GM18858 (cell line): ENCODE results near the gene CCL15.
"Not testable (repeated sequence)": the region's sequence is repeated elsewhere in the genome, so short reads cannot be mapped to it uniquely, and the experiment has no call there.

Source experiments
- ATAC-seq: cut with Tn5 transposase; IDR thresholded peaks from one replicate; pipeline ENCODE4 v1.9.1; 2021; ENCODE audit not compliant: unreplicated experiment

Gene CCL15

DNA sequence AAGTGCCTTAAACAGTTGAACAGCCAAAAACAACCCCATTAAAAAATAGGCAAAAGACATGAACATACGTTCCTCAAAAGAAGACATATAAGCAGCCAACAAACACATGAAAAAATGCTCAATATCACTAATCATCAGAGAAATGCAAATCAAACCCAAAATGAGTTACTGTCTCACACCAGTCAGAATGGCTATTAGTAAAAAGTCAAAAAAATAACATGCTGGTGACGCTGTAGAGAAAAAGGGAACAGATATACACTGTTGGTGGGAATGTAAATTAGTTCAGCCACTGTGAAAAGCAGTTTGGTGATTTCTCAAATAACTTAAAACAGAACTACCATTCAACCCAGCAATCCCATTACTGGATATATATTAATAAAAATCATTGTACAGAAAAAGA lies 6.0 kb downstream of the CCL15 start:
- ATAC-seq: not testable (repeated sequence)

GRCh38 chr17:35991075-35991474 lies 10.3 kb downstream of the CCL15 start:
- no peak for ATAC-seq

DNA sequence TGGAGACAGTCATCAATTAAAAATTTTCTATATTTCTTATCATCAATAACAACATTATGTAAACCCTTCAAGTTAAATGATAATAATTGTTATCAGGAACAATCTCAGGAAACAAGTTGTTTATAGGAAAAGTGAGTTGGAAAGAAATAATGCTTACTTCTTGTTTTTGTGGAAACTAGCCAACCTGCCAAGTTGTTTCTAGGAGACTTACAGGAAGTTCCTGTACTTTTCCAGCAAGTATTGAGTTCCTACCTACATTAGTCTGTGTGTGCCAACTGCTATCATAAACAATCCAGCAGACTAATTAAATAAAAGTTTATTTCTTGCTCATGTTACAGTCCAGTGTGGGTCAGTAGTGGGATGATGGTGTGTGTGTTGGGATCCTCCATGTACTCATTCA lies 13.2 kb downstream of the CCL15 start:
- no peak for ATAC-seq

DNA sequence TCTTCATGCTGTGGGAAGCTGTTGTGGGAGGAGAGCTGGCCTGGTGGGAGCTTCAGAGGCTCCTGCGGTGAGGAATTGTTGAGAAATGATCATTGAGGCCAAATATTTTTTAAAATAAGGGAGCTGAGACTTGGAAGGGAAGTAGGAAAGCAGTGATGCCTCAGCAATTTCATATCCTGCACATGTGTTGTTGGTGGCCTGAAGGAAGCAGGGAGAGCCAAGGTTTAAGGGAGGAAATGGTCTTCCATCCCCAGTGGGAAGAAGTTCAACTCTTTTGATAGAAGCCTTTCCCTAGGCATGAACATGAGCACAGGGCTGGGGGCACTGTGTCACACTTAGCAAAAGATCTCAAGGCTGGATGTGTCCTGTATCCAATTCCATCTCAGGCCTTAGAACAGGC lies 14.7 kb downstream of the CCL15 start, which contains the start of gene CCL14:
CCL14 (minus strand) TSS at position 87 of the 400 bp plus-strand sequence; CDS start at position 7, 80 bp downstream.
- no peak for ATAC-seq

- no peak for ATAC-seq
These were observed 17.2 kb downstream of the CCL15 start for GRCh38 chr17:35984140-35984539.

DNA sequence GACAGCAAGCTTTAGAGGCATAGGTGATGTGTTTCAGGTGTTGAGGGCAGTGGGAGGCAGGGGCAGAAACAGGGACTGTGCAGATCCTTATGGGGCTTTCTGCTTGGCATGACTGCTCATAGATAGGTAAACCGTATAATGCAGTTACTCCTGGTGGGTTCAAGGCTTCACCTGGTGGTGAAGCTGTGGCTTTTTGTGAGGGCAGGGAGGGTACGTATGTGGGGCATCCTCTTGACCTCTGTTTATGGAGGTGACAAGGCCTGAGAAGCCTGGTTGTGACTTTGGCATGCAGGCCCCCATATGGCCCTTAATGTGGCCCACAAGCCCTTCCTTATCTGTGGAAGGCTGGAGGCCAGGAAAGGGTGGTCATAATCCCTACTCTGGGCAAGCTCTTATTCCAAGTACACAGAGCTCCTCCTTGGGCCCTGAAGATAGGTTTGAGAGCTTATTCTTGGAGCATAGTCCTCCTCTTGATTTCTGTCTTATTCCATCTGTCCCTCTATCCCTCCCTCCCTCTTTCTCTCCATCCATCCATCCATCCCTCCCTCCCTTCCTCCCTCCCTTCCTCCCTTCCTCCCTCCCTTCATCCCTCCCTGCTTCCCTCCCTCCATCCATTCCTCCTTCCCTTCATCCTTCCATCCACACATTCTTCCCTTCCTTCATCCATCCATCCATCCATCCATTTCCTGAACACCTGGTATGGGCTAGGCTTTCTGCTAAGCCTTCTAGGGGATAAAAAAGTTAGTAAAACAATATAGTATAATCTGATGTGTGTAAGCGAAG lies 18.8 kb downstream of the CCL15 start:
- no peak for ATAC-seq

DNA sequence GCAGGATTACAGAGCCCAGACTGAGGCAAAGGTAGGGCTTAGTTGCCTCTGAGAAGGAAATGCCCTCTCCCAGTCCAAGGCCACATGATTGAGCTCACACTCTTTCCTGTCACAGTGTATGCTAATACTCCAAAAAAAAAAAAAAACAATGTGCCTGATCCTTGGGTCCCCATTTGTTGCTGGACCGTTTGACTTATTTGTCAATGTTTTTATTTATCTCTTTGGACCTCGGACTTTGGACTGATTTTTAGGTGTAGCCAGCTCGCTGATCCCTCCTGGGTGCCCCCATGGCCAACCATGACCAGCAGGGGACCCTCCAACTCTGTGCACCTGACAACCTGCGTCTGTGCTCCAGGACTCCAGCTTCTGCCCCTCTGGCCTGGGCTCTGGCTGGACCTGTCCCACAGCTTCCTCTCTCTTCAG lies 19.4 kb downstream of the CCL15 start:
- no peak for ATAC-seq

DNA sequence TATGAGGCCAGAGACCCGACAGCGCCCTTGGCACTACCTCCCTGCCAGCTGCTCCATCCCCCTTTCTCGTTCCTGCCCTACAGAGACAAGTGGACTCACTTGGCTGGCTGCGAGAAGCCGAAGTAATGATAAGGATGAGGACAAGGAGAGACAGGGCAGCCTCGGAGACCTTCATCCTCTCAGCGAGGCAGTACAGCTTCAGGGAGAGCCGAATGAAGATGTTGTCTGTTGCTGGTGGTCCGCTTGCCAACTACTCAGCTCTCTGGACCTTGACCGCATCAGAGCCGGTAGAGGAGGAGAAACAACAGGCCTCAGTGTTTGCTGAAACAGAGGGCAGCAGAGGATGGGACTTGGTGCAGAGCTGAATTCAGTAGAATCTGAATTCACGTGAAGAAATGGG lies 20.1 kb downstream of the CCL15 start, which contains the start of gene CCL16:
CCL16 (minus strand) TSS at position 252 of the 400 bp plus-strand sequence; CDS start at position 175, 77 bp downstream.
- ATAC-seq: no peak

- ATAC-seq: no peak
These were observed 23.0 kb downstream of the CCL15 start for GRCh38 chr17:35978346-35978745.

GRCh38 chr17:35977509-35977908 lies 23.8 kb downstream of the CCL15 start:
- no peak for ATAC-seq

DNA sequence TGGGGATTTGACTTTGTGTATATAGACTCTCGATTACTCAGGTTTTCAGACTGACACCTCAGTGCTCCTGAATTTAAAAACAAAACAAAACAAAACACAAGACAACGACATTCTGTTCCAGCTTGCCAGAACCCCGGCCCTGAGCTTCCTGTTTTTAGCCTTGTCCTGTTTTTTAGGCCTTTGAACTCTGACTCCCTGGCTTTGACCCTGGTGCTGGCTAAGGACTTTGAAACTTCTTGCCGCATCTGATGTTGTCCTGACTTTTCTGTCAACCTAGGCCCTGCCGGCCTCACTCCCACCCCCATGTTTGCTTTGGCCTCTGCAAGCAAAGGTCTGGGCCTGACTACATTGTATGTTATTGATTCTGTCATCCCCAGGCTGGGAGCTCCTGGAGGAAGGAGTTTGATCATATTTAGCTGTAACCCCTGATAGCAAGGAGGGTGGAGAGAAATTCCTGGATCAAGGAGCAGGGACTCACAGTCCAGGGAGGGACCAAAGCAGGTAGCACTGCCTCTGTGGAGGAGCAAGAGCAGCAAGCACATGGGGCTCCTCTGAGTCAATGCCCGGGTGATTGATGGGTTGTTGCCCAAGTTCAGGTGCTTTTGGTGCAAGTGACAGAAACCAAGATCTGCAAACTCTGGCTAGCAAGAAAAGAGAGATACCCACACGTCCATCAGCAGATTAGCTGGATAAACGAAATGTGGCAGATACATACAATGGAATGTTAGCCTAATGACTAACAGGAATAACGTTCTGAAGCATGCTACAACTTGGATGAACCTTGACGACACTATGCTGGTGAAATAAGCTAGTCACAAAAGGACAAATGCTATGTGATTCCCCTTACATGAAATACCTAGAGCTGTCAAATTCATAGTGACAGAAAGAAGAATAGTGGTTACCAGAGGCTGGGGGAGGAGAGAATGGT lies 27.8 kb downstream of the CCL15 start:
- no peak for ATAC-seq

- no peak for ATAC-seq
These were observed 28.4 kb downstream of the CCL15 start for GRCh38 chr17:35972945-35973332.

GRCh38 chr17:35972535-35972934 lies 28.8 kb downstream of the CCL15 start:
- no peak for ATAC-seq

DNA sequence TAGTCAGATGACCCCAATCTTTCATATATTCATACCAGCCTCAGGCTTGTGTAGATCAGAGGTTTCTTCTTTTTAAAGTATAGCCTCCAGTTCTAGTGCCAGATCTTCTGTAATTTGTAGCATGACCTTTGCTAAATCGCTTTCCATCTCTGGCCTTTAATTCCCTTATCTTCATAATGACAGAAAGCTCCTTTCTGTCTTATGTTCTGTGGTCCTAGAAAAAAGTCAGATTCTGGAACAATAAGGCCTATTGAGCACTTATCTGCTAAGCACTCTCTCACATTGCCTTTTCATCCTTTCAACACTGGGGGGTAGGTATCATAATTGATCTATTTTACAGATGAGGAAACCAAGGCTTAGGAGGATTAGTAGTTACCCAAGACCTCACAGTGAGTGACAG lies 29.3 kb downstream of the CCL15 start:
- ATAC-seq: no peak

DNA sequence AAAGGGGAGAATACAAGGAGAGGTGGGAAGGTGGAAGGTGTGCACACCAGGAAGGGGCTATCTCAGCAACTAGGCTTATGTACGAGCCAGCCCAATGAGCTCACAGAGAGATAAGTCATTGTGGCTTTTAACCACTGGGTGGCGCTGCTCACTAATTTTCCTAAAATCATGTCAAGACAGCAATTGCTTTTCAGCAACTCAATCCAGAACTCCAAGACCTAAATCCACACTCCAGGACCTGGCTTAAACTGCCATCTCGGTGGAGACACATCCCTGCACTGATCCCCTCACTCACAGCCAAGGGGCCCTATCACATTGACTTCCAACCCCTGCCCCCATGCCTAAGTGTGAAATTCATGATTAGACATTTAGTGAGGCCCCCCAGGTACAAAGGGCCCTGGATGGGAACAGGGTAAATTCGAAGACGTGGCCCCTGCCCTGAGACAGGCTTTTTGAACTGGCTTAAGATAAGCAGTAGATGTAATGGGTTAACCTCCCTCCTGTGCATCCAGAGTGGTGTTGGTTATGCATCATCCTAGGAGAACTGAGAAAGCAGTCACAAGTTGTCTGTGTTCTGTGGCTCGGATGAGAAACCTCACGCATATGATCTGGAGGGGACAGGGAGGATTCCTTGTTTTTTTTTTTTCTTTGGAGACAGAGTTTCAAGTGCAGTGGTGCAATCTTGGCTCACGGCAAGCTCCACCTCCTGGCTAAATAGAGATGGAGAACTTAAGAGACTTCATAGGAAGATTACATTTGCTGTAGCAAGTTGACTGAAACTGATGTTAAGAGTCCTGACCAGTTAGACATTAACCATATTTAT lies 31.6 kb downstream of the CCL15 start:
- no peak for ATAC-seq

DNA sequence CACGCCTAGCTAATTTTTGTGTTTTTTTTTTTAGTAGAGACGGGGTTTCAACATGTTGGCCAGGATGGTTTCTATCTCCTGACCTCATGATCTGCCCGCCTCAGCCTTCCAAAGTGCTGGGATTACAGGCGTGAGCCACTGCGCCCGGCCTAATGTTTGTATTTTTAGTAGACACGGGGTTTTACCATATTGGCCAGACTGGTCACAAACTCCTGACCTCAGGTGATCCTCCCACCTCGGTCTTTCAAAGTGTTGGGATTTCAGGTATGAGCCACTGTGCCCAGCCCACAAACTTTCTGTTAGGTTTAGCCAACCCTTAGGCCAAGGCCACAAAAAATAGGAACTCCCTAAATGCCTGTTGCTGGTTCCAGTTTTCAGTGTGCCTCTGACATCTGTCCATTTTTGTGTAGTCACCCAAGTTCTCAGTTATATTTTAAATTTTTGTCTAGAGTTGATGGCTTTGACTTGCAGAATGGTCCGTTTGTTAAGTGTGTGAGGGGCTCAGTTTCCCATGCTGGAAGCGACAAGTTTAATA lies 32.8 kb downstream of the CCL15 start:
- no peak for ATAC-seq

DNA sequence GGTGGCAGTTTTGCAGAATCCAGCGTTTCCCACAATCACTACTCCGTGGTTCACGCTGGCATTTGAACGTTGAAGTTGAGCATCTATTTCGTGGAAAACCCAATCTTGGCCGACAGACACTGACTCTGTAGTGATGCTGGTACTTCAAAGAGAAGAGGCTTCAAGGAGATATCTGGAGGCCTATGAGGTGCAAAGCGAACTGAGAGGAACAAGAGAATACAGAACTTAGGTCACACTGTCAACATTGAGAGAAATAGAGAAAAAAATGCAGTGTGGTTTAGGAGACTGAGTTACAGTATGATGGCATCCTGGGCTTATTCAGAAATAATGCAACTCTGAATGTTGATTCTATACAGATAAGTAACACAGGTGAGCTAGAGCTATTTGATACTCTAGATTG lies 36.1 kb downstream of the CCL15 start:
- ATAC-seq: no peak

DNA sequence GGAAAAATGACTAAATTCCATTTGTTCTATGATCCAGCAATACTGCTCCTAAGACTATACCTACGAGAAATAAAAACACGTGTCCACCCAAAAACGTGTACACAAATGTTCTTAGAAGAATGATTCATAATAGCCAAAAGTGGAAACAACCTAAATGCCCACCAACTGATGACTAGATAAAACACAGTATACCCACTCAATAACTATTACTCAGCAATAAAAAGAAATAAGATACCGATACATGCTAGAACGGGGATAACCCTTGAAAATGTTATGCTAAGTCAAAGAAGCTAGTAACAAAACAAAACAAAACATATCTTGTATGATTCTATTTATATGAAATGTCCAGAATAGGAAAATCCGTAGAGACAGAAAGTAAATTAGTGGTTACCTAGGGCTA lies 37.7 kb downstream of the CCL15 start:
- no peak for ATAC-seq

DNA sequence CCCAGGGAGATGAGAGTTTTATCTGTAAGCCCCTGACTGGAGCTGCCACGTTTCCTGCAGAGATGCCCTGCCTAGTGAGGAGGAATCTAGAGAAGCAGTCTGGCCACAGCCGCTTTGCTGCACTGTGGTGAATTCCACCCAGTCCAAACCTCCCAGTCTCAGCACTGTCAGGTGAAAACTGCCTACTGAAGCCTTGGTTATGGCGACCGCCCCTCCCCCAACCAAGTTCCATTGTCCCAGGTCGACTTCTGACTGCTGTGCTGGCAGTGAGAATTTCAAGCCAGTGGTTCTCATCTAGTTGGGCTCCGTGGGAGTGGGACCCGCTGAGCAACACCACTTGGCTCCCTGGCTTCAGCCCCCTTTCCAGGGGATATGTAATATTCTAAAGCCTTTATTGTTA lies 47.6 kb downstream of the CCL15 start:
- ATAC-seq: no peak

- ATAC-seq: no peak
These were observed 52.0 kb downstream of the CCL15 start for GRCh38 chr17:35949401-35949800.

GRCh38 chr17:35948092-35948491 lies 53.3 kb downstream of the CCL15 start:
- ATAC-seq: no peak
